Panc1 (cell line): Measurements from ENCODE around the gene EVA1C. TPM values are rescaled to one million over a fixed set of nuclear protein-coding genes. Genes with fewer than 3 reads are reported as not detected.

Experiments
- ATAC-seq: fragments of 200-7000 bp; cut with Tn5 transposase; 2 replicates; pipeline ENCODE4 v1.9.1; 2020; ENCODE audit warnings: mild to moderate bottlenecking, moderate library complexity
- BruUV-seq: library from RNA; stranded (reverse); fragments of 400-500 nt; replicated peaks from 2 replicates; lab custom pipeline; 2021; lab: Mats Ljungman, UMichigan
- CTCF ChIA-PET: fragments of 300-600 bp; sonication (Branson Sonifier 250); formaldehyde crosslinking; loops from one replicate; lab custom pipeline; 2022; ENCODE audit warnings: antibody characterized with exemption; lab: Charles Lee
- POLR2A ChIA-PET: fragments of 300-600 bp; sonication (Branson Sonifier 250); formaldehyde crosslinking; loops from one replicate; lab custom pipeline; 2022; ENCODE audit warnings: antibody characterized with exemption; lab: Charles Lee
- DNase-seq: peaks from one replicate; pipeline ENCODE4 v3.0.0-alpha.2; 2010; ENCODE audit warnings: low read depth, low spot score
- H3K27ac ChIP-seq: 2 replicates; pipeline ENCODE4 v1.5.1; 2011; ENCODE audit warnings: mild to moderate bottlenecking, low read length, inconsistent platforms
- H3K27me3 ChIP-seq: fragments of 200-500 bp; sonication (Bioruptor generic); 2 replicates; pipeline ENCODE4 v1.6.0; 2014; ENCODE audit warnings: low read length, inconsistent platforms; ENCODE audit not compliant: control insufficient read depth, insufficient read depth
- H3K36me3 ChIP-seq: fragments of 200-500 bp; sonication (Bioruptor generic); 2 replicates; pipeline ENCODE4 v1.5.1; 2014; ENCODE audit warnings: inconsistent platforms, mild to moderate bottlenecking, low read length, moderate library complexity; ENCODE audit not compliant: control insufficient read depth, insufficient read depth
- H3K4me1 ChIP-seq: 2 replicates; pipeline ENCODE4 v1.5.1; 2011; ENCODE audit warnings: inconsistent platforms, mild to moderate bottlenecking, low read length, moderate library complexity; ENCODE audit not compliant: control insufficient read depth, insufficient read depth
- H3K4me3 ChIP-seq, 2 experiments: 2 replicates each; pipeline ENCODE4 v1.5.1; 2011 to 2012; ENCODE audit warnings: low read depth in 2 of 2, low read length in 2 of 2, mild to moderate bottlenecking in 2 of 2, inconsistent platforms in 1 of 2, moderate library complexity in 1 of 2
- H3K9me3 ChIP-seq: fragments of 200-500 bp; sonication (Bioruptor generic); 2 replicates; pipeline ENCODE4 v1.5.1; 2014; ENCODE audit warnings: low read depth, mild to moderate bottlenecking, inconsistent platforms, low read length, moderate library complexity; ENCODE audit not compliant: control insufficient read depth, insufficient read depth
- POLR2AphosphoS5 ChIP-seq: IDR thresholded peaks from 2 replicates; pipeline ENCODE4 v1.6.1; 2012; ENCODE audit warnings: mild to moderate bottlenecking, low read depth, low read length, moderate library complexity
- SIN3A ChIP-seq: IDR thresholded peaks from 2 replicates; pipeline ENCODE4 v1.6.1; 2012; ENCODE audit warnings: low read depth, mild to moderate bottlenecking, low read length, moderate library complexity, borderline replicate concordance; ENCODE audit not compliant: insufficient read depth
- TCF7L2 ChIP-seq: IDR thresholded peaks from 2 replicates; pipeline ENCODE4 v1.6.1; 2011; ENCODE audit warnings: mild to moderate bottlenecking, low read depth, low read length, inconsistent platforms
- in situ Hi-C: cut with HindIII; loops from 2 replicates; pipeline ENCODE4 v1.10.0; 2016; ENCODE audit warnings: low sequenced_read_pairs, low pct_unique_long_range_greater_than_20kb
- intact Hi-C: fragments of 100-400 bp; cut with micrococcal nuclease; formaldehyde crosslinking; loops from one replicate; pipeline ENCODE4 v1.10.0; 2022; ENCODE audit not compliant: unreplicated experiment
- total RNA-seq: library from RNA; stranded (reverse); gene quantifications from one replicate; pipeline ENCODE4 v1.2.1, GENCODE V29; 2021; ENCODE audit not compliant: unreplicated experiment
- TF ChIP-seq, protein P1 (sequence below): fragments of 450-650 bp; IDR thresholded peaks from 2 replicates; pipeline ENCODE4 v1.5.1; 2017; ENCODE audit warnings: mild to moderate bottlenecking
- TF ChIP-seq, protein P2 (sequence below), 2 experiments: IDR thresholded peaks; 2 replicates each; pipeline ENCODE4 v1.6.1; 2011 to 2012; ENCODE audit warnings: low read depth in 2 of 2, control low read depth in 1 of 2, low read length in 1 of 2, mild to moderate bottlenecking in 1 of 2, moderate library complexity in 1 of 2; ENCODE audit not compliant: insufficient read depth in 1 of 2

EVA1C gene
- total RNA-seq, 1 experiment from 2014 or later = 2.8 TPM

DNA sequence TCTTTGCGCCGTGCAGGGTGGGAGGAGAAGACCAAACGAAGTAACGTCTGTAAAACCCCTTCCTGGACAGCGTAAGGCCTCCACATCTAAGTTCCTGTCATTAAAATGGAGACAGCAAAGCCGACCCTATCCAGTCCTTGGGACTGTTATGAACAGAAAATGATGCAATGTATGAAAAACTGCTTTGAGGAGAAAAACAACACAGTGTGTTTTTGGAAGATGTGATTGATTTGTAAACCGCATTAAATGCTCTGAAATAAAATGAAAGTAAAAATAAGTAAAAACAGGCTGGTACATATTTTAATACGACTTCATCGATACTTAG lies 18.9 kb upstream of the EVA1C start:
- Histone ChIP-seq H3K36me3 (peaks cover 6% of the 10 kb centered on the region), H3K9me3 (no peaks in the 10 kb centered on the region), H3K27me3 (no peaks in the 10 kb centered on the region), H3K27ac (peak overlapping the region; percentile 89), H3K4me1 (peaks cover 9% of the 10 kb centered on the region), H3K4me3 (peak overlapping the region; percentile 79 to 87)
- intact Hi-C loops = no loop called here
- POLR2A ChIA-PET = no interaction called here
- BruUV-seq = no TSS peak
- DNase-seq (no peak), ATAC-seq (no peak)
- CTCF ChIA-PET = no interaction called here
- in situ Hi-C loops = no loop called here
- TF ChIP-seq, protein P1, sequence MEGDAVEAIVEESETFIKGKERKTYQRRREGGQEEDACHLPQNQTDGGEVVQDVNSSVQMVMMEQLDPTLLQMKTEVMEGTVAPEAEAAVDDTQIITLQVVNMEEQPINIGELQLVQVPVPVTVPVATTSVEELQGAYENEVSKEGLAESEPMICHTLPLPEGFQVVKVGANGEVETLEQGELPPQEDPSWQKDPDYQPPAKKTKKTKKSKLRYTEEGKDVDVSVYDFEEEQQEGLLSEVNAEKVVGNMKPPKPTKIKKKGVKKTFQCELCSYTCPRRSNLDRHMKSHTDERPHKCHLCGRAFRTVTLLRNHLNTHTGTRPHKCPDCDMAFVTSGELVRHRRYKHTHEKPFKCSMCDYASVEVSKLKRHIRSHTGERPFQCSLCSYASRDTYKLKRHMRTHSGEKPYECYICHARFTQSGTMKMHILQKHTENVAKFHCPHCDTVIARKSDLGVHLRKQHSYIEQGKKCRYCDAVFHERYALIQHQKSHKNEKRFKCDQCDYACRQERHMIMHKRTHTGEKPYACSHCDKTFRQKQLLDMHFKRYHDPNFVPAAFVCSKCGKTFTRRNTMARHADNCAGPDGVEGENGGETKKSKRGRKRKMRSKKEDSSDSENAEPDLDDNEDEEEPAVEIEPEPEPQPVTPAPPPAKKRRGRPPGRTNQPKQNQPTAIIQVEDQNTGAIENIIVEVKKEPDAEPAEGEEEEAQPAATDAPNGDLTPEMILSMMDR = no peak

DNA sequence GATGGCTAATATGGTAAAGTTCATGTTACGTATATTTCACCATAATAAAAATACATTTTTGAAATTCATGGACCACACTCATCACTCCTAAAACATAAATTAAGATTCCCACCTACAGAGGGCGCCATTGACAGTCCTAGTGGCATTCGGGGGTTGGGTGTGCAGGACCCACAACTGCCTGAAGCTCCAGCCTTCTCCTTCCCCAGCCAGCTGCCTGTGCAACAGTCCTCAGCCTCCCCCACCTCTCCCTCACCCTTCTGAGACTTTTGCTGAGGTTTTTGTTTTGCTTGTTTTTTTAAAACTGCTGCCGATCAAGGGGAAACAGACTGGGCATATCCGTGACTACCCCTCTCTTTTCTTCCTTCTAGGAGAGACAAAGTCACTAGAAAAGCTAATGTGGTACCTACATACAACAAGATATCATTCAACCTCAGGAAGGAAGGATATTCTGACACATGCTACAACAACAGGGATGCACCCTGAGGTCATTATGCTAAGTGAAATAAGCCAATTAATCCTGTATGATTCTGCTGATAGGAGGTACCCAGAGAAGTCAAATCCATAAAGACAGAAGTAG lies 9.2 kb upstream of the EVA1C start:
- Histone ChIP-seq H3K27ac (no peak overlapping the region), H3K4me3 (no peak overlapping the region), H3K27me3 (no peaks in the 10 kb centered on the region), H3K36me3 (no peaks in the 10 kb centered on the region), H3K4me1 (no peaks in the 10 kb centered on the region), H3K9me3 (no peaks in the 10 kb centered on the region)
- no TSS peak for BruUV-seq
- ChIA-PET POLR2A (no interaction called here), CTCF (interaction anchor here (0.7 to 1.8 kb wide), 3 partner anchors 44 to 197 kb away, joined by 4 to 13 read pairs (median 8); no protein-coding TSS in a partner anchor)
- in situ Hi-C loops (no loop called here), intact Hi-C loops (no loop called here)
- DNase-seq (no peak), ATAC-seq (peak; percentile 89)
- TF ChIP-seq, protein P1 = peak; percentile 76
- TF ChIP-seq TCF7L2 = no peak

DNA sequence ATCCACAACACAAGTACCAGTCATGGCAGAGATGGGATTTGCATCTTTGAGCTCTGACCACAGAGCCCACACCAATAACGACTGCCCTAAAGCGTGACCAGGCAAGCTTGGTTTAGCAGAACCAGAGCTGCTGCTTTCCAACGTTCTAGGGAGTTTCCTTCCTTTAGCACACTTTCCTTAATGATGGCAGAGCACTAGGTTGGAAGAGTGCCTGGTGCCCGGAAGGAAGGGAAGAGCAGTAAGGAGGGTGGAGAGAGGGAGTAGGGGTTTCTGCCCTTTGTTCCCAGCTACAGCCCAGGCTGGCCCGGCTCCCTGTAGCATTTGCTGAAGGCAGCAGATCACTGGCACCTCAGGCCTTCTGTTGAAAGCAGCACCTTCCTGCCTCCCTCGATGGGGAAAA lies 6.1 kb upstream of the EVA1C start:
- in situ Hi-C loops (no loop called here), intact Hi-C loops (no loop called here)
- Histone ChIP-seq H3K27ac (no peak overlapping the region), H3K4me1 (no peaks in the 10 kb centered on the region), H3K27me3 (no peaks in the 10 kb centered on the region), H3K9me3 (no peaks in the 10 kb centered on the region), H3K4me3 (no peak overlapping the region), H3K36me3 (no peaks in the 10 kb centered on the region)
- ATAC-seq = no peak
- TF ChIP-seq, protein P2, sequence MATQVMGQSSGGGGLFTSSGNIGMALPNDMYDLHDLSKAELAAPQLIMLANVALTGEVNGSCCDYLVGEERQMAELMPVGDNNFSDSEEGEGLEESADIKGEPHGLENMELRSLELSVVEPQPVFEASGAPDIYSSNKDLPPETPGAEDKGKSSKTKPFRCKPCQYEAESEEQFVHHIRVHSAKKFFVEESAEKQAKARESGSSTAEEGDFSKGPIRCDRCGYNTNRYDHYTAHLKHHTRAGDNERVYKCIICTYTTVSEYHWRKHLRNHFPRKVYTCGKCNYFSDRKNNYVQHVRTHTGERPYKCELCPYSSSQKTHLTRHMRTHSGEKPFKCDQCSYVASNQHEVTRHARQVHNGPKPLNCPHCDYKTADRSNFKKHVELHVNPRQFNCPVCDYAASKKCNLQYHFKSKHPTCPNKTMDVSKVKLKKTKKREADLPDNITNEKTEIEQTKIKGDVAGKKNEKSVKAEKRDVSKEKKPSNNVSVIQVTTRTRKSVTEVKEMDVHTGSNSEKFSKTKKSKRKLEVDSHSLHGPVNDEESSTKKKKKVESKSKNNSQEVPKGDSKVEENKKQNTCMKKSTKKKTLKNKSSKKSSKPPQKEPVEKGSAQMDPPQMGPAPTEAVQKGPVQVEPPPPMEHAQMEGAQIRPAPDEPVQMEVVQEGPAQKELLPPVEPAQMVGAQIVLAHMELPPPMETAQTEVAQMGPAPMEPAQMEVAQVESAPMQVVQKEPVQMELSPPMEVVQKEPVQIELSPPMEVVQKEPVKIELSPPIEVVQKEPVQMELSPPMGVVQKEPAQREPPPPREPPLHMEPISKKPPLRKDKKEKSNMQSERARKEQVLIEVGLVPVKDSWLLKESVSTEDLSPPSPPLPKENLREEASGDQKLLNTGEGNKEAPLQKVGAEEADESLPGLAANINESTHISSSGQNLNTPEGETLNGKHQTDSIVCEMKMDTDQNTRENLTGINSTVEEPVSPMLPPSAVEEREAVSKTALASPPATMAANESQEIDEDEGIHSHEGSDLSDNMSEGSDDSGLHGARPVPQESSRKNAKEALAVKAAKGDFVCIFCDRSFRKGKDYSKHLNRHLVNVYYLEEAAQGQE (IDR thresholded peaks at IDR 0.05; ENCODE audit: insufficient read depth in 1 of 2, low read depth in 2 of 2, low read length in 1 of 2) = no peak
- TF ChIP-seq, protein P1 = no peak
- TF ChIP-seq SIN3A = no peak
- TF ChIP-seq POLR2AphosphoS5 = no peak
- TF ChIP-seq TCF7L2 = no peak
- no TSS peak for BruUV-seq
- POLR2A ChIA-PET = no interaction called here
- DNase-seq = no peak
- CTCF ChIA-PET = no interaction called here
